Neural progenitor cell (in vitro differentiated cells): Measurements from ENCODE around the gene ADCK1. TPM values are rescaled to one million over a fixed set of nuclear protein-coding genes. Genes with fewer than 3 reads are reported as not detected.

Experiments used
- DNase-seq: peaks from one replicate; pipeline ENCODE4 v3.0.0-alpha.2; 2016; ENCODE audit warnings: low spot score
- H2AFZ ChIP-seq: fragments of 200-600 bp; sonication (generic); replicated peaks from 2 replicates; pipeline ENCODE4 v1.6.1; 2016; ENCODE audit warnings: antibody characterized with exemption
- H3F3A ChIP-seq: fragments of 200-600 bp; sonication (generic); 2 replicates; pipeline ENCODE4 v1.6.1; 2016; ENCODE audit warnings: antibody characterized with exemption, low read depth
- H3K27ac ChIP-seq: fragments of 200-600 bp; sonication (generic); 2 replicates; pipeline ENCODE4 v1.5.1; 2016; ENCODE audit warnings: mild to moderate bottlenecking
- H3K27me3 ChIP-seq: fragments of 200-600 bp; sonication (generic); 2 replicates; pipeline ENCODE4 v1.6.1; 2016; ENCODE audit warnings: mild to moderate bottlenecking, moderate library complexity
- H3K36me3 ChIP-seq: fragments of 200-600 bp; sonication (generic); 2 replicates; pipeline ENCODE4 v1.5.1; 2016
- H3K4me1 ChIP-seq: fragments of 200-600 bp; sonication (generic); 2 replicates; pipeline ENCODE4 v1.6.1; 2016; ENCODE audit warnings: mixed run types
- H3K4me2 ChIP-seq: fragments of 200-600 bp; sonication (generic); 2 replicates; pipeline ENCODE4 v1.6.1; 2016
- H3K4me3 ChIP-seq: fragments of 200-600 bp; sonication (generic); 2 replicates; pipeline ENCODE4 v1.5.1; 2016
- H3K79me2 ChIP-seq: fragments of 200-600 bp; sonication (generic); 2 replicates; pipeline ENCODE4 v1.6.1; 2016; ENCODE audit warnings: low read depth
- H3K9ac ChIP-seq: fragments of 200-600 bp; sonication (generic); 2 replicates; pipeline ENCODE4 v1.6.1; 2016
- H3K9me3 ChIP-seq: fragments of 200-600 bp; sonication (generic); 2 replicates; pipeline ENCODE4 v1.5.1; 2016; ENCODE audit warnings: low read depth
- H4K20me1 ChIP-seq: fragments of 200-600 bp; sonication (generic); 2 replicates; pipeline ENCODE4 v1.6.1; 2016; ENCODE audit warnings: low read depth
- H3K27ac Mint-ChIP-seq: 3 replicates; pipeline ENCODE4 v1.8.0; 2021; ENCODE audit warnings: mixed read lengths
- H3K27me3 Mint-ChIP-seq: 2 replicates; pipeline ENCODE4 v1.8.0; 2022; ENCODE audit warnings: low read depth, mild to moderate bottlenecking, inconsistent platforms, moderate library complexity, mixed read lengths; ENCODE audit not compliant: insufficient read depth
- H3K36me3 Mint-ChIP-seq: 3 replicates; pipeline ENCODE4 v1.8.0; 2021; ENCODE audit warnings: mixed read lengths
- H3K4me1 Mint-ChIP-seq: 3 replicates; pipeline ENCODE4 v1.8.0; 2021; ENCODE audit warnings: mixed read lengths
- H3K4me3 Mint-ChIP-seq: 3 replicates; pipeline ENCODE4 v1.8.0; 2021; ENCODE audit warnings: mild to moderate bottlenecking, moderate library complexity, mixed read lengths
- H3K9me3 Mint-ChIP-seq: 3 replicates; pipeline ENCODE4 v1.8.0; 2020; ENCODE audit warnings: mixed read lengths
- EZH2 ChIP-seq: fragments of 200-600 bp; sonication (generic); IDR thresholded peaks from 2 replicates; pipeline ENCODE4 v1.6.1; 2017; ENCODE audit warnings: antibody characterized with exemption, mild to moderate bottlenecking, moderate library complexity
- EZH2phosphoT487 ChIP-seq: fragments of 200-600 bp; sonication (generic); IDR thresholded peaks from 2 replicates; pipeline ENCODE4 v1.6.1; 2017; ENCODE audit warnings: antibody characterized with exemption
- total RNA-seq: library from RNA; depleted of rRNA; stranded (reverse); fragments of >200 nt; gene quantifications from 2 replicates; pipeline ENCODE4 v1.2.3, GENCODE V29; 2015; ENCODE audit warnings: low replicate concordance
- TF ChIP-seq, protein P1 (sequence below): fragments of 200-600 bp; sonication (generic); IDR thresholded peaks from 2 replicates; pipeline ENCODE4 v1.5.1; 2017; ENCODE audit warnings: antibody characterized with exemption, mild to moderate bottlenecking

ADCK1 gene
- total RNA-seq, 1 donor from 2014 or later, result 1.6 TPM

DNA sequence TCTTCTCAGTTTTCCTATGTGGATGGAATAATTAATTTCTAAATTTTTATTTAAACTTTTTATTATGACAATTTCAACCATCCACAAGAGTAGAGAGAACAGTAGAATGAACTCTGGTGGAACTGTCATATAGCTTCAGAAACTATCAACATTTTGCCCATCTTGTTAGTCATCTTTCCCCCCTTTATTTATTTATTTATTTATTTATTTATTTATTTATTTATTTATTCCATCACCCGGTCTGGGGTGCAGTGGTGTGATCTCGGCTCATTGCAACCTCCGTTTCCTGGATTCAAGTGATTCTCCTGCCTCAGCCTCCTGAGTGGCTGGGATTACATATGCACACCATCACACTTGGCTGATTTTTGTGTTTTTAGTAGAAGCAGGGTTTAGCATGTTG lies 23.5 kb downstream of the ADCK1 start:
- Histone ChIP-seq H3K9ac (no peak overlapping the region), H3K4me3 (no peak overlapping the region), H2AFZ (no peak overlapping the region), H3K27ac (no peak overlapping the region), H3K36me3 (no peaks in the 10 kb centered on the region), H3F3A (no peaks in the 10 kb centered on the region), H3K4me2 (no peak overlapping the region), H3K9me3 (no peaks in the 10 kb centered on the region), H3K4me1 (no peaks in the 10 kb centered on the region), H3K79me2 (no peaks in the 10 kb centered on the region), H4K20me1 (no peaks in the 10 kb centered on the region), H3K27me3 (no peaks in the 10 kb centered on the region)
- no peak for DNase-seq
- Mint-ChIP-seq H3K9me3 (no peaks in the 10 kb centered on the region), H3K36me3 (peaks cover 3% of the 10 kb centered on the region), H3K4me1 (no peaks in the 10 kb centered on the region), H3K27me3 (peaks cover 3% of the 10 kb centered on the region), H3K27ac (no peak overlapping the region), H3K4me3 (no peak overlapping the region)
- no peak for TF ChIP-seq EZH2phosphoT487
- TF ChIP-seq EZH2, result no peak
- TF ChIP-seq, protein P1, sequence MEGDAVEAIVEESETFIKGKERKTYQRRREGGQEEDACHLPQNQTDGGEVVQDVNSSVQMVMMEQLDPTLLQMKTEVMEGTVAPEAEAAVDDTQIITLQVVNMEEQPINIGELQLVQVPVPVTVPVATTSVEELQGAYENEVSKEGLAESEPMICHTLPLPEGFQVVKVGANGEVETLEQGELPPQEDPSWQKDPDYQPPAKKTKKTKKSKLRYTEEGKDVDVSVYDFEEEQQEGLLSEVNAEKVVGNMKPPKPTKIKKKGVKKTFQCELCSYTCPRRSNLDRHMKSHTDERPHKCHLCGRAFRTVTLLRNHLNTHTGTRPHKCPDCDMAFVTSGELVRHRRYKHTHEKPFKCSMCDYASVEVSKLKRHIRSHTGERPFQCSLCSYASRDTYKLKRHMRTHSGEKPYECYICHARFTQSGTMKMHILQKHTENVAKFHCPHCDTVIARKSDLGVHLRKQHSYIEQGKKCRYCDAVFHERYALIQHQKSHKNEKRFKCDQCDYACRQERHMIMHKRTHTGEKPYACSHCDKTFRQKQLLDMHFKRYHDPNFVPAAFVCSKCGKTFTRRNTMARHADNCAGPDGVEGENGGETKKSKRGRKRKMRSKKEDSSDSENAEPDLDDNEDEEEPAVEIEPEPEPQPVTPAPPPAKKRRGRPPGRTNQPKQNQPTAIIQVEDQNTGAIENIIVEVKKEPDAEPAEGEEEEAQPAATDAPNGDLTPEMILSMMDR, result no peak

- Mint-ChIP-seq H3K9me3 (no peaks in the 10 kb centered on the region), H3K4me3 (no peak overlapping the region), H3K4me1 (no peaks in the 10 kb centered on the region), H3K27me3 (peaks cover 3% of the 10 kb centered on the region), H3K36me3 (peaks cover 7% of the 10 kb centered on the region), H3K27ac (no peak overlapping the region)
- no peaks in the 10 kb centered on the region for H3K36me3 ChIP-seq
- H3K27ac ChIP-seq, result no peak overlapping the region
- H3K4me2 ChIP-seq, result no peak overlapping the region
- H3K9ac ChIP-seq, result no peak overlapping the region
- no peak overlapping the region for H3K4me3 ChIP-seq
- no peaks in the 10 kb centered on the region for H3K9me3 ChIP-seq
- no peak for DNase-seq
- H3K4me1 ChIP-seq, result no peaks in the 10 kb centered on the region
- TF ChIP-seq EZH2 (no peak), EZH2phosphoT487 (no peak)
- TF ChIP-seq, protein P1, result no peak
- H3F3A ChIP-seq, result no peaks in the 10 kb centered on the region
- H3K27me3 ChIP-seq, result no peaks in the 10 kb centered on the region
- no peaks in the 10 kb centered on the region for H3K79me2 ChIP-seq
- H4K20me1 ChIP-seq, result no peaks in the 10 kb centered on the region
- no peak overlapping the region for H2AFZ ChIP-seq
Measured at GRCh38 chr14:77825895-77826519, 26.1 kb downstream of the ADCK1 start.

DNA sequence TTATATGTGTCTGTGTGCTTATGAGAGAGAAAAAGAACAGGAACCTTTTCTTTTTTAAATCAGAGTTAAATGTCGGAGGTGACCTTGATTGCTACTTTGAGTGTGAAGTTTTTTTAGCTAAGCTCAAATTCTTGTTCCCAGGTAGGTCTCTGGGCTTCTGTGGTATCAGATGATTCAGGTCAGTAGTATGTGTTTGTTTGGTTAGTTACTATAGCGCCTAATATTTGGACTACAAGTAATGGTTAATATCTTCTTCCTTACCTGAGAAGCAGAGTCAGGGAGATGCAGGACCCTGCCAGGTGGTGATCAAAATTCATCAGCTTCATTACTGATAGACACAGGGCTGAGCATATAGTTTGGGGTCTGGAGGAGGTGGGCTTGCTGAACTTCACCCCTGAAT lies 30.8 kb downstream of the ADCK1 start:
- H4K20me1 ChIP-seq, result no peaks in the 10 kb centered on the region

More for the DNA sequence above, 30.8 kb downstream of the ADCK1 start:
- Histone ChIP-seq H3K79me2 (no peaks in the 10 kb centered on the region), H3K27ac (no peak overlapping the region), H3K27me3 (no peaks in the 10 kb centered on the region), H3K4me3 (no peak overlapping the region), H3K4me1 (no peaks in the 10 kb centered on the region), H2AFZ (no peak overlapping the region), H3K4me2 (no peak overlapping the region), H3F3A (no peaks in the 10 kb centered on the region), H3K9me3 (no peaks in the 10 kb centered on the region), H3K9ac (no peak overlapping the region), H3K36me3 (no peaks in the 10 kb centered on the region)
- Mint-ChIP-seq H3K4me3 (no peak overlapping the region), H3K36me3 (peaks cover 4% of the 10 kb centered on the region), H3K4me1 (no peaks in the 10 kb centered on the region), H3K9me3 (no peaks in the 10 kb centered on the region), H3K27me3 (no peaks in the 10 kb centered on the region), H3K27ac (no peak overlapping the region)
- no peak for TF ChIP-seq EZH2phosphoT487
- TF ChIP-seq, protein P1, result no peak
- TF ChIP-seq EZH2, result no peak
- DNase-seq, result no peak
